ENCODE data around the gene CHN2. TPM values are rescaled to one million over a fixed set of nuclear protein-coding genes. Genes with fewer than 3 reads are reported as not detected.

Gene CHN2
- total RNA-seq, 1 donor from 2014 or later: 0.50 TPM

- DNase-seq (ENCODE audit: low spot score): no peak
- no peaks in the 10 kb centered on the region for H3K9me3 Mint-ChIP-seq (ENCODE audit: low read depth)
- peaks cover 50% of the 10 kb centered on the region for H3K4me1 Mint-ChIP-seq (ENCODE audit: low read depth)
- H3K4me3 Mint-ChIP-seq (ENCODE audit: unreplicated experiment): no peak overlapping the region
- no peak overlapping the region for H3K27ac Mint-ChIP-seq (ENCODE audit: unreplicated experiment)
- no peaks in the 10 kb centered on the region for H3K36me3 Mint-ChIP-seq (ENCODE audit: low read depth)
- H3K27me3 Mint-ChIP-seq (ENCODE audit: low read depth): no peaks in the 10 kb centered on the region
- TF ChIP-seq CTCF (IDR thresholded peaks at IDR 0.05): no peak
Observed at GRCh38 chr7:29496355-29497020, 301.9 kb downstream of the CHN2 start.

DNA sequence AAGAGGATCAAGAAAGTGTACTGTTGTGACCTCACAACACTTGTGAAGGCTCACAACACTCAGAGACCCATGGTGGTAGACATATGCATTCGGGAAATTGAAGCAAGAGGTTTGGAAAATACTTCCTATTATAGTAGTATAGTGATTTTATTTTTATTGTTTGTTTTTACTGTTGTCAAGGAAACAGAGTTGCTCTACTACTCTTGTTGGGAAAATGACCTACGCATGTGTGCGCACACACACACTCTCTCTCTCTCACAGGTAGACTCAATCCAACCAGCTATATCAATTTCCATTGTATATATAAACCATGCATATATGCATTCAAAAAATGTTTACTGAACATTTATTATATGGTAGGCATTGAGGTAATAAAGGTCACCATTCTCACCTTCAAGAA is 305.4 kb downstream of the CHN2 start:
- no peaks in the 10 kb centered on the region for H3K27me3 Mint-ChIP-seq (ENCODE audit: low read depth)

GRCh38 chr7:29500719-29501118 is 306.1 kb downstream of the CHN2 start:
- H3K36me3 Mint-ChIP-seq (ENCODE audit: low read depth): no peaks in the 10 kb centered on the region
- no peak for TF ChIP-seq CTCF (IDR thresholded peaks at IDR 0.05)
- peak overlapping the region; percentile 56 for H3K27ac Mint-ChIP-seq (ENCODE audit: unreplicated experiment)
- H3K4me3 Mint-ChIP-seq (ENCODE audit: unreplicated experiment): no peak overlapping the region
- H3K27me3 Mint-ChIP-seq (ENCODE audit: low read depth): no peaks in the 10 kb centered on the region
- no peak for DNase-seq (ENCODE audit: low spot score)
- H3K4me1 Mint-ChIP-seq (ENCODE audit: low read depth): peaks cover 50% of the 10 kb centered on the region
- no peaks in the 10 kb centered on the region for H3K9me3 Mint-ChIP-seq (ENCODE audit: low read depth)

More for the DNA sequence above, 305.4 kb downstream of the CHN2 start:
- peaks cover 55% of the 10 kb centered on the region for H3K4me1 Mint-ChIP-seq (ENCODE audit: low read depth)
- no peak for DNase-seq (ENCODE audit: low spot score)
- no peaks in the 10 kb centered on the region for H3K36me3 Mint-ChIP-seq (ENCODE audit: low read depth)
- H3K27ac Mint-ChIP-seq (ENCODE audit: unreplicated experiment): no peak overlapping the region
- no peak overlapping the region for H3K4me3 Mint-ChIP-seq (ENCODE audit: unreplicated experiment)
- H3K9me3 Mint-ChIP-seq (ENCODE audit: low read depth): no peaks in the 10 kb centered on the region
- no peak for TF ChIP-seq CTCF (IDR thresholded peaks at IDR 0.05)

DNA sequence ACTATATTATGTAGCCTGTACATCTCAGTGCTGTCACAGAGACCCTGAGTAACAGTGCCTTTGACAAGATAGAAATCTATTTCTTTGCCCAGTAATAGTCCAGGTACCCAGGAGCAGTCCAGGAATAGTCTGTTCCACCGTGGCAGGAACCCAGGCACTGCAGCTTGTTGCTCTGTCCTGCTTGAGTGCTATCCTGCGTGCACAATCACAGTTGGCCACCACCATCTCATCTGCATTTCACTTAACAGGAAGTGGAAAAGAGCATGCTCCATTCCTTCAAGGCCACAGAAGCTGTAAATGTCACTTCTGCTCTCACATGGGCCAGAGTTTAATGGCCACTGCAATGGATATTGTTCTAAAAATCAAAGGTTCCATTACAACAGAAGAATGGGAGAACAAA is 307.6 kb downstream of the CHN2 start:
- Mint-ChIP-seq H3K4me3 (ENCODE audit: unreplicated experiment) (no peak overlapping the region), H3K27ac (ENCODE audit: unreplicated experiment) (no peak overlapping the region), H3K9me3 (ENCODE audit: low read depth) (no peaks in the 10 kb centered on the region), H3K4me1 (ENCODE audit: low read depth) (peaks cover 49% of the 10 kb centered on the region), H3K36me3 (ENCODE audit: low read depth) (no peaks in the 10 kb centered on the region), H3K27me3 (ENCODE audit: low read depth) (no peaks in the 10 kb centered on the region)
- DNase-seq (ENCODE audit: low spot score): no peak
- no peak for TF ChIP-seq CTCF (IDR thresholded peaks at IDR 0.05)

DNA sequence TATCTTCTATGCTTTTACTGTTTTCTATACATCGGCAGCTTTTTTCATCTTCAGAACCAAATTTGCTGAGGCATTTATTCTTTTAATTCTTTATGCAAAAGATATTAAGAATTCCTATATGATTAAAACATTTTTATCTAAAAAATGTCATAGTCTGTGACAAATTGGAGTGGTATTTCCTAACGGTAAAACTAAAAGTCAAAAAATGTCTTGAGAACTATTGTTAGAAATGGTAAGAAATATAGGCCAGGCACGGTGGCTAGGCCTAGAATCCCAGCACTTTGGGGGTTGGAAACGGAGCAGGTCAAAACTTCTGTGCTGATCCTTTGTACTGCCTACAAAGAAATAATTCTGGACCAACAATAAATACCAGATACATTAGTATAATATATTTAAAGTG is 311.4 kb downstream of the CHN2 start:
- no peak for DNase-seq (ENCODE audit: low spot score)
- Mint-ChIP-seq H3K4me3 (ENCODE audit: unreplicated experiment) (no peak overlapping the region), H3K27ac (ENCODE audit: unreplicated experiment) (no peak overlapping the region), H3K36me3 (ENCODE audit: low read depth) (no peaks in the 10 kb centered on the region), H3K9me3 (ENCODE audit: low read depth) (no peaks in the 10 kb centered on the region), H3K27me3 (ENCODE audit: low read depth) (no peaks in the 10 kb centered on the region), H3K4me1 (ENCODE audit: low read depth) (peaks cover 20% of the 10 kb centered on the region)
- no peak for TF ChIP-seq CTCF (IDR thresholded peaks at IDR 0.05)
